IMR-90 (cell line): Measurements from ENCODE around the gene GRID2IP. TPM values are rescaled to one million over a fixed set of nuclear protein-coding genes. Genes with fewer than 3 reads are reported as not detected.

Source experiments
- ATAC-seq: fragments of 200-7000 bp; cut with Tn5 transposase; 2 replicates; pipeline ENCODE4 v1.9.1; 2020; ENCODE audit warnings: low read depth, mild to moderate bottlenecking, moderate library complexity
- BruUV-seq: library from RNA; stranded (reverse); fragments of 400-500 nt; replicated peaks from 2 replicates; lab custom pipeline; 2021; lab: Mats Ljungman, UMichigan
- CTCF ChIA-PET: fragments of 300-600 bp; formaldehyde crosslinking; extraction: SDS; loops from one replicate; lab custom pipeline; 2021; ENCODE audit warnings: antibody characterized with exemption; lab: Yijun Ruan, JAX
- POLR2A ChIA-PET: fragments of 300-600 bp; sonication (Branson Sonifier 250); formaldehyde crosslinking; loops from one replicate; lab custom pipeline; 2022; ENCODE audit warnings: antibody characterized with exemption; ENCODE audit not compliant: unreplicated experiment; lab: Charles Lee
- DNase-seq: peaks from one replicate; pipeline ENCODE4 v3.0.0; 2013
- H2AFZ ChIP-seq: replicated peaks from 2 replicates; pipeline ENCODE3; 2013; ENCODE audit warnings: low read length, mild to moderate bottlenecking; ENCODE audit not compliant: poor library complexity
- H2AK5ac ChIP-seq: 2 replicates; pipeline ENCODE4 v1.6.1; 2013; ENCODE audit warnings: low read depth, low read length, inconsistent platforms
- H2AK9ac ChIP-seq: replicated peaks from 2 replicates; pipeline ENCODE3; 2013; ENCODE audit warnings: mild to moderate bottlenecking, low read depth, low read length, moderate library complexity; ENCODE audit not compliant: poor library complexity
- H2BK120ac ChIP-seq: 2 replicates; pipeline ENCODE4 v1.6.1; 2013; ENCODE audit warnings: low read depth, low read length, inconsistent platforms
- H2BK15ac ChIP-seq: 3 replicates; pipeline ENCODE4 v1.6.1; 2013; ENCODE audit warnings: low read depth, low read length, inconsistent platforms
- H2BK20ac ChIP-seq: 2 replicates; pipeline ENCODE4 v1.6.1; 2013; ENCODE audit warnings: low read depth, mild to moderate bottlenecking, inconsistent platforms, low read length, moderate library complexity
- H2BK5ac ChIP-seq: 2 replicates; pipeline ENCODE4 v1.6.1; 2013; ENCODE audit warnings: mild to moderate bottlenecking, low read depth, low read length, inconsistent platforms; ENCODE audit not compliant: poor library complexity, severe bottlenecking
- H3K14ac ChIP-seq: replicated peaks from 2 replicates; pipeline ENCODE4 v1.6.1; 2013; ENCODE audit warnings: low read depth, low read length, inconsistent platforms
- H3K18ac ChIP-seq: 2 replicates; pipeline ENCODE4 v1.6.1; 2013; ENCODE audit warnings: low read depth, low read length, control low read depth
- H3K23ac ChIP-seq: 2 replicates; pipeline ENCODE4 v1.6.1; 2013; ENCODE audit warnings: low read depth, low read length, inconsistent platforms
- H3K27ac ChIP-seq: 2 replicates; pipeline ENCODE4 v1.5.1; 2013; ENCODE audit warnings: mild to moderate bottlenecking, control low read depth, low read length; ENCODE audit not compliant: insufficient read depth
- H3K27me3 ChIP-seq: 2 replicates; pipeline ENCODE4 v1.6.1; 2013; ENCODE audit warnings: low read length; ENCODE audit not compliant: control insufficient read depth, insufficient read depth
- H3K36me3 ChIP-seq: 2 replicates; pipeline ENCODE4 v1.6.1; 2013; ENCODE audit warnings: low read length, mixed read lengths; ENCODE audit not compliant: control insufficient read depth, insufficient read depth
- H3K4ac ChIP-seq: 2 replicates; pipeline ENCODE4 v1.6.1; 2013; ENCODE audit warnings: low read depth, low read length, inconsistent platforms
- H3K4me1 ChIP-seq: 2 replicates; pipeline ENCODE4 v1.6.1; 2013; ENCODE audit warnings: low read length, mixed read lengths; ENCODE audit not compliant: control insufficient read depth, insufficient read depth
- H3K4me2 ChIP-seq: 2 replicates; pipeline ENCODE4 v1.6.1; 2013; ENCODE audit warnings: low read depth, mild to moderate bottlenecking, control low read depth, low read length, moderate library complexity
- H3K4me3 ChIP-seq: 2 replicates; pipeline ENCODE4 v1.5.1; 2013; ENCODE audit warnings: low read depth, mild to moderate bottlenecking, control low read depth, low read length, moderate library complexity; ENCODE audit not compliant: insufficient read depth
- H3K56ac ChIP-seq: 2 replicates; pipeline ENCODE4 v1.6.1; 2013; ENCODE audit warnings: low read length, inconsistent platforms; ENCODE audit not compliant: insufficient read depth; ENCODE audit errors: extremely low read depth
- H3K79me1 ChIP-seq, 2 experiments: 2 replicates each; pipeline ENCODE4 v1.6.1; 2013; ENCODE audit warnings: low read length in 2 of 2, inconsistent platforms in 1 of 2, low read depth in 1 of 2
- H3K9ac ChIP-seq: 2 replicates; pipeline ENCODE4 v1.6.1; 2013; ENCODE audit warnings: low read depth, low read length, control low read depth
- H3K9me1 ChIP-seq: 2 replicates; pipeline ENCODE4 v1.6.1; 2013; ENCODE audit warnings: low read length, inconsistent platforms; ENCODE audit not compliant: insufficient read depth
- H3K9me3 ChIP-seq: 2 replicates; pipeline ENCODE4 v1.6.1; 2013; ENCODE audit warnings: low read length; ENCODE audit not compliant: control insufficient read depth, insufficient read depth
- H4K20me1 ChIP-seq: 2 replicates; pipeline ENCODE4 v1.6.1; 2013; ENCODE audit warnings: low read length, inconsistent platforms; ENCODE audit not compliant: insufficient read depth
- H4K5ac ChIP-seq: 2 replicates; pipeline ENCODE4 v1.6.1; 2013; ENCODE audit warnings: mild to moderate bottlenecking, low read depth, low read length, control low read depth
- H4K8ac ChIP-seq, 2 experiments: 2 replicates each; pipeline ENCODE4 v1.6.1; 2013; ENCODE audit warnings: low read depth in 2 of 2, low read length in 2 of 2, control low read depth in 1 of 2, inconsistent platforms in 1 of 2
- H4K91ac ChIP-seq: 2 replicates; pipeline ENCODE4 v1.6.1; 2013; ENCODE audit warnings: low read depth, low read length, inconsistent platforms; ENCODE audit not compliant: insufficient read depth
- BHLHE40 ChIP-seq: fragments of 150-350 bp; IDR thresholded peaks from 2 replicates; pipeline ENCODE4 v1.6.1; 2016; ENCODE audit warnings: mild to moderate bottlenecking, low read depth, low read length
- CEBPB ChIP-seq: IDR thresholded peaks from 2 replicates; pipeline ENCODE4 v1.6.1; 2012; ENCODE audit warnings: low read depth, low read length, improper control_type of control experiment
- CHD1 ChIP-seq: IDR thresholded peaks from 2 replicates; pipeline ENCODE4 v1.6.1; 2012; ENCODE audit warnings: low read depth, low read length, improper control_type of control experiment
- CTCF ChIP-seq: conservative IDR thresholded peaks from 2 replicates; pipeline ENCODE4 v1.5.1; 2012; ENCODE audit warnings: mild to moderate bottlenecking, low read depth, low read length, improper control_type of control experiment
- ELK1 ChIP-seq: fragments of 150-350 bp; IDR thresholded peaks from 2 replicates; pipeline ENCODE4 v1.6.1; 2016; ENCODE audit warnings: low read depth, mild to moderate bottlenecking, low read length, moderate library complexity, borderline replicate concordance
- FOS ChIP-seq: fragments of 150-350 bp; IDR thresholded peaks from 2 replicates; pipeline ENCODE4 v1.6.1; 2016; ENCODE audit warnings: low read depth, low read length
- MAFK ChIP-seq: IDR thresholded peaks from 2 replicates; pipeline ENCODE4 v1.6.1; 2012; ENCODE audit warnings: low read depth, low read length, improper control_type of control experiment
- MAZ ChIP-seq: IDR thresholded peaks from 2 replicates; pipeline ENCODE4 v1.6.1; 2012; ENCODE audit warnings: low read depth, mild to moderate bottlenecking, low read length, improper control_type of control experiment, moderate library complexity, borderline replicate concordance
- MXI1 ChIP-seq: IDR thresholded peaks from 2 replicates; pipeline ENCODE4 v1.6.1; 2012; ENCODE audit warnings: low read depth, mild to moderate bottlenecking, low read length, moderate library complexity, borderline replicate concordance
- NFE2L2 ChIP-seq: fragments of 150-350 bp; IDR thresholded peaks from 2 replicates; pipeline ENCODE4 v1.6.1; 2016; ENCODE audit warnings: low read depth, mild to moderate bottlenecking, low read length
- POLR2A ChIP-seq: IDR thresholded peaks from 2 replicates; pipeline ENCODE4 v1.6.1; 2012; ENCODE audit warnings: mild to moderate bottlenecking, low read depth, low read length
- RAD21 ChIP-seq: IDR thresholded peaks from 2 replicates; pipeline ENCODE4 v1.6.1; 2012; ENCODE audit warnings: low read length, improper control_type of control experiment
- RCOR1 ChIP-seq: IDR thresholded peaks from 2 replicates; pipeline ENCODE4 v1.6.1; 2012; ENCODE audit warnings: mild to moderate bottlenecking, low read length, improper control_type of control experiment; ENCODE audit not compliant: insufficient replicate concordance
- RFX5 ChIP-seq: IDR thresholded peaks from 2 replicates; pipeline ENCODE4 v1.8.0; 2012; ENCODE audit warnings: low read depth, mild to moderate bottlenecking, low read length, moderate library complexity
- SMC3 ChIP-seq: fragments of 150-350 bp; IDR thresholded peaks from 2 replicates; pipeline ENCODE4 v1.6.1; 2016; ENCODE audit warnings: low read depth, mild to moderate bottlenecking, antibody characterized with exemption, low read length, moderate library complexity
- USF2 ChIP-seq: fragments of 150-350 bp; IDR thresholded peaks from 2 replicates; pipeline ENCODE4 v1.6.1; 2017; ENCODE audit warnings: mild to moderate bottlenecking, antibody characterized with exemption, low read length, low read depth
- WGBS, 2 experiments: methylation state at CpG; one replicate each; pipeline versions ENCODE4 v1.1.5 to v1.1.7; 2013; ENCODE audit warnings: missing lambda C conversion rate in 2 of 2; ENCODE audit not compliant: insufficient read length in 1 of 2; ENCODE audit errors: extremely low coverage in 2 of 2; 5-methylcytosine and 5-hydroxymethylcytosine counted together
- dilution Hi-C: fragments of 300-500 bp; cut with HindIII; formaldehyde crosslinking; loops from one replicate; pipeline ENCODE4 v1.14.3; 2018; ENCODE audit warnings: low sequenced_read_pairs; ENCODE audit not compliant: unreplicated experiment
- in situ Hi-C: fragments of 300-500 bp; cut with MboI; formaldehyde crosslinking; loops from 3 replicates; pipeline ENCODE4 v1.14.3; 2019; ENCODE audit warnings: low sequenced_read_pairs, inconsistent platforms, mixed read lengths
- intact Hi-C: fragments of 100-400 bp; cut with micrococcal nuclease; formaldehyde crosslinking; loops from 2 replicates; pipeline ENCODE4 v1.10.0; 2022
- polyA plus RNA-seq, 3 experiments: library from polyadenylated mRNA; depleted of rRNA; stranded (reverse); fragments of >200 nt; gene quantifications; 2 replicates each; pipeline ENCODE4 v1.2.3, GENCODE V29; 2012; ENCODE audit warnings: low replicate concordance in 1 of 3
- total RNA-seq: library from RNA; depleted of rRNA; stranded (reverse); fragments of >200 nt; gene quantifications from 2 replicates; pipeline ENCODE4 v1.2.3, GENCODE V29; 2012

GRID2IP gene
- total and polyA plus RNA-seq, 2 of the 4 experiments (the other 2 are of a cell fraction), result not detected

GRCh38 chr7:6502886-6503285, 48.4 kb downstream of the GRID2IP start:
- Histone ChIP-seq H3K4ac (no peak overlapping the region), H3K27ac (no peak overlapping the region), H3K23ac (no peak overlapping the region), H4K5ac (no peak overlapping the region), H3K18ac (no peak overlapping the region), H2AK5ac (no peak overlapping the region), H3K4me3 (no peak overlapping the region), H2BK20ac (no peak overlapping the region), H3K36me3 (no peaks in the 10 kb centered on the region), H2AFZ (no peak overlapping the region), H3K14ac (no peak overlapping the region), H2BK5ac (no peak overlapping the region), H4K20me1 (no peaks in the 10 kb centered on the region), H3K56ac (no peak overlapping the region), H3K27me3 (peaks cover 32% of the 10 kb centered on the region), H2BK120ac (no peak overlapping the region), H3K9me3 (no peaks in the 10 kb centered on the region), H2BK15ac (no peak overlapping the region), H3K4me1 (no peaks in the 10 kb centered on the region), H4K91ac (no peak overlapping the region), H3K79me1 (no peaks in the 10 kb centered on the region), H4K8ac (no peak overlapping the region), H3K9me1 (no peaks in the 10 kb centered on the region), H3K9ac (no peak overlapping the region), H2AK9ac (peak overlapping the region; percentile 50), H3K4me2 (no peak overlapping the region)
- intact Hi-C loops (no loop called here), dilution Hi-C loops (no loop called here), in situ Hi-C loops (no loop called here)
- ATAC-seq (no peak), DNase-seq (no peak)
- ChIA-PET POLR2A (interaction anchor here (0.6 kb wide), 1 partner anchor 18 kb away, joined by 5 read pairs; no protein-coding TSS in a partner anchor), CTCF (no interaction called here)
- no peak for TF ChIP-seq NFE2L2
- TF ChIP-seq RCOR1, result no peak
- TF ChIP-seq MXI1, result no peak
- TF ChIP-seq USF2, result no peak
- TF ChIP-seq ELK1, result no peak
- TF ChIP-seq BHLHE40, result no peak
- TF ChIP-seq MAZ, result no peak
- no peak for TF ChIP-seq CTCF
- TF ChIP-seq MAFK, result no peak
- TF ChIP-seq RFX5, result no peak
- TF ChIP-seq SMC3, result no peak
- TF ChIP-seq FOS, result no peak
- no peak for TF ChIP-seq CEBPB
- TF ChIP-seq CHD1, result no peak
- TF ChIP-seq POLR2A, result no peak
- no peak for TF ChIP-seq RAD21
- no CpG with 5 or more reads among the region's 13 CpGs for WGBS, 2 experiments
- no TSS peak for BruUV-seq
